Osteoblast (primary cell): ENCODE data around the gene PARD3B. TPM values are rescaled to one million over a fixed set of nuclear protein-coding genes. Genes with fewer than 3 reads are reported as not detected.

ENCODE experiments used
- DNase-seq: peaks from one replicate; pipeline ENCODE4 v3.0.0; 2011; ENCODE audit warnings: low spot score, mixed read lengths; ENCODE audit not compliant: insufficient read length; ENCODE audit errors: missing footprints
- H2AFZ ChIP-seq: 2 replicates; pipeline ENCODE4 v1.6.0; 2011; ENCODE audit warnings: mild to moderate bottlenecking, low read length
- H3K27ac ChIP-seq: 2 replicates; pipeline ENCODE4 v1.5.1; 2011; ENCODE audit warnings: mild to moderate bottlenecking, low read depth, low read length, moderate library complexity
- H3K27me3 ChIP-seq: 2 replicates; pipeline ENCODE4 v1.6.0; 2012; ENCODE audit warnings: mild to moderate bottlenecking, control low read depth, inconsistent platforms, low read length, moderate library complexity; ENCODE audit not compliant: insufficient read depth
- H3K36me3 ChIP-seq: 2 replicates; pipeline ENCODE4 v1.5.1; 2011; ENCODE audit warnings: mild to moderate bottlenecking, low read length, control low read depth, moderate library complexity; ENCODE audit not compliant: insufficient read depth
- H3K4me1 ChIP-seq: 2 replicates; pipeline ENCODE4 v1.5.1; 2011; ENCODE audit warnings: mild to moderate bottlenecking, low read length, control low read depth, moderate library complexity; ENCODE audit not compliant: insufficient read depth
- H3K4me2 ChIP-seq: 2 replicates; pipeline ENCODE4 v1.6.0; 2011; ENCODE audit warnings: mild to moderate bottlenecking, low read length; ENCODE audit not compliant: insufficient read depth
- H3K4me3 ChIP-seq: fragments of 200-600 bp; sonication (generic); 3 replicates; pipeline ENCODE4 v1.5.1; 2012; ENCODE audit warnings: mild to moderate bottlenecking, low read length, inconsistent platforms; ENCODE audit not compliant: insufficient read depth
- H3K79me2 ChIP-seq: 2 replicates; pipeline ENCODE4 v1.6.0; 2012; ENCODE audit warnings: mild to moderate bottlenecking, low read length, control low read depth, inconsistent platforms; ENCODE audit not compliant: insufficient read depth
- H3K9me3 ChIP-seq: 2 replicates; pipeline ENCODE4 v1.5.1; 2011; ENCODE audit warnings: low read depth, low read length, control low read depth
- H4K20me1 ChIP-seq: 2 replicates; pipeline ENCODE4 v1.6.0; 2012; ENCODE audit warnings: mild to moderate bottlenecking, low read length, control low read depth; ENCODE audit not compliant: insufficient read depth
- total RNA-seq: library from RNA; depleted of rRNA; stranded (reverse); fragments of >200 nt; gene quantifications from 2 replicates; pipeline ENCODE4 v1.2.3, GENCODE V29; 2012
- TF ChIP-seq, protein P1 (sequence below): IDR thresholded peaks from 2 replicates; pipeline ENCODE4 v1.5.1; 2011; ENCODE audit warnings: mild to moderate bottlenecking, low read depth, low read length, moderate library complexity; ENCODE audit errors: extremely low read depth

The PARD3B gene
- total RNA-seq, 1 donor = 22.4 TPM

DNA sequence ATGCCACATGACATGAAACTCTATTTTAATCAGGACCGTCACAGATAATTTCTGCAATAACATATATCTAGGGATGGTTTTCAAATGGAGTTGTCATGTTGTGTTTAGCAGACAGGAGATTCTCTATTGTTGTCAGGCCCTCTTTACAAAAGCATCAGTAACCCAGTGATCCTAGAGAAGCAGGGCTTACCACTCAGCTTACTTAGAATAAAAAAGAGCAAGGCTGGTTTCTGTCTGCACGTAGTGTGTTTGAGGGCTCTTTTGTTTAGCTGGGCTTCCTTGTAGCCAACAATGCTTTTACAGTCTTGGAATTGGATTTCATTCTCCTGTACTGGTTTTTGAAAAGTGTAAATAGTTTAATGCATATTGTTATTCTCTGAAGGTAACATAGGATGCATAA is 926.5 kb downstream of the PARD3B start:
- Histone ChIP-seq H3K4me1 (peaks cover 8% of the 10 kb centered on the region), H3K27ac (no peak overlapping the region), H3K4me2 (no peak overlapping the region), H4K20me1 (no peaks in the 10 kb centered on the region), H2AFZ (no peak overlapping the region), H3K9me3 (no peaks in the 10 kb centered on the region), H3K4me3 (no peak overlapping the region), H3K27me3 (no peaks in the 10 kb centered on the region), H3K79me2 (no peaks in the 10 kb centered on the region), H3K36me3 (no peaks in the 10 kb centered on the region)
- DNase-seq = no peak
- TF ChIP-seq, protein P1, sequence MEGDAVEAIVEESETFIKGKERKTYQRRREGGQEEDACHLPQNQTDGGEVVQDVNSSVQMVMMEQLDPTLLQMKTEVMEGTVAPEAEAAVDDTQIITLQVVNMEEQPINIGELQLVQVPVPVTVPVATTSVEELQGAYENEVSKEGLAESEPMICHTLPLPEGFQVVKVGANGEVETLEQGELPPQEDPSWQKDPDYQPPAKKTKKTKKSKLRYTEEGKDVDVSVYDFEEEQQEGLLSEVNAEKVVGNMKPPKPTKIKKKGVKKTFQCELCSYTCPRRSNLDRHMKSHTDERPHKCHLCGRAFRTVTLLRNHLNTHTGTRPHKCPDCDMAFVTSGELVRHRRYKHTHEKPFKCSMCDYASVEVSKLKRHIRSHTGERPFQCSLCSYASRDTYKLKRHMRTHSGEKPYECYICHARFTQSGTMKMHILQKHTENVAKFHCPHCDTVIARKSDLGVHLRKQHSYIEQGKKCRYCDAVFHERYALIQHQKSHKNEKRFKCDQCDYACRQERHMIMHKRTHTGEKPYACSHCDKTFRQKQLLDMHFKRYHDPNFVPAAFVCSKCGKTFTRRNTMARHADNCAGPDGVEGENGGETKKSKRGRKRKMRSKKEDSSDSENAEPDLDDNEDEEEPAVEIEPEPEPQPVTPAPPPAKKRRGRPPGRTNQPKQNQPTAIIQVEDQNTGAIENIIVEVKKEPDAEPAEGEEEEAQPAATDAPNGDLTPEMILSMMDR = no peak

DNA sequence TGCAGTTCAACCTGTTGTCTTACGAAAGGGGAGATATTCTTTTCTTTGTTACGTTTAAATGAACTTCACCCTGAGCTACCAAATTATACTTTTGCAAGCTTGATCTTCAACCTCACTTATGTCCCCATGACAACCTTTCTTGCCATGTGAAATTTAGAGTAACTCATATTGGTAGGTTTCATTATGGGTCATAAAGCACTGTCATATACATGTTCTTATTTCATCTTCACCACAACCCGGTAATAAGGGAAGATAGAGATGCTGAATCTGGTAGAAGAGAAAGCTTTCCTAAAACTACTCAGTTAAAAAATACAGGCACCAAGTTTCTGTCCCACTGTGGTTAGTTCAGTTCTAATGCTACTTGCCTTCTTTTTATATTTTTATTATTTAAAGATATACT is 928.5 kb downstream of the PARD3B start:
- Histone ChIP-seq H3K9me3 (no peaks in the 10 kb centered on the region), H3K27me3 (no peaks in the 10 kb centered on the region), H4K20me1 (no peaks in the 10 kb centered on the region), H3K4me1 (peaks cover 15% of the 10 kb centered on the region), H3K79me2 (no peaks in the 10 kb centered on the region), H3K4me2 (no peak overlapping the region), H3K27ac (no peak overlapping the region), H2AFZ (no peak overlapping the region), H3K36me3 (no peaks in the 10 kb centered on the region), H3K4me3 (no peak overlapping the region)
- DNase-seq = no peak
- TF ChIP-seq, protein P1 = no peak

DNA sequence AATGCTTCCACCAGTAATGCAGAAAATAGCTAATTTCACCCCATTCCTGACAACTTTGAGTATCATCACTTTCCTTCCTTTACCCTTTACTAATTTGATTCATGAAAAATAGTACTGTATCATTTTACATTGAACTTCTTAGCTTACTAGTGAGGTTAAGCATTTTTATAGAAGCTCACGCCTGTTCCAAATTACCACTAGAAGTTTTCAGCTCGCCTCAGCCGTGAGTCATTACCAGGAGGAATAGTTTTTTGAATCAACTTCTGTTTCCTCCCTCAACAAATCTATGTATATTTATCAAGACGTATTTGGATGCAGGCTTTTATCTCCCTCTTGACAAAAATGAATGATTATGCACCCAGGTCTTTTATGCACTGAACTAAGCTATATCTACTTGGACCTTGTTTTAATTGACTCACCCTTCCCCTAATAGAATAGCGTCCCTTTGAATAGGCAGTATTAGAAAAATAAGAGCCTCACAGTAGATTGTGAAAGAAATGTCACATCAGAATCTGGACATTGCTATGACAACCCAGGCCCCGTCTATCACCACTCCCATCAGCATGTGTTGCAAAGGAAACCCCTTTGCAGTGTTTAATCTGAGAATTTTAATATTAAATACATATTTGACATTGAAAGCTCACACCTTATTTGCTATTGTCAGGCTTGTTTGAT is 929.6 kb downstream of the PARD3B start:
- no peak overlapping the region for H2AFZ ChIP-seq
- peak overlapping the region; percentile 43 for H3K4me2 ChIP-seq
- H3K27me3 ChIP-seq = no peaks in the 10 kb centered on the region
- H3K27ac ChIP-seq = no peak overlapping the region
- no peak overlapping the region for H3K4me3 ChIP-seq
- peaks cover 15% of the 10 kb centered on the region for H3K4me1 ChIP-seq
- H3K36me3 ChIP-seq = no peaks in the 10 kb centered on the region
- H3K9me3 ChIP-seq = no peaks in the 10 kb centered on the region
- no peaks in the 10 kb centered on the region for H3K79me2 ChIP-seq
- H4K20me1 ChIP-seq = no peaks in the 10 kb centered on the region
- TF ChIP-seq, protein P1 = no peak
- DNase-seq = peak; percentile 74

DNA sequence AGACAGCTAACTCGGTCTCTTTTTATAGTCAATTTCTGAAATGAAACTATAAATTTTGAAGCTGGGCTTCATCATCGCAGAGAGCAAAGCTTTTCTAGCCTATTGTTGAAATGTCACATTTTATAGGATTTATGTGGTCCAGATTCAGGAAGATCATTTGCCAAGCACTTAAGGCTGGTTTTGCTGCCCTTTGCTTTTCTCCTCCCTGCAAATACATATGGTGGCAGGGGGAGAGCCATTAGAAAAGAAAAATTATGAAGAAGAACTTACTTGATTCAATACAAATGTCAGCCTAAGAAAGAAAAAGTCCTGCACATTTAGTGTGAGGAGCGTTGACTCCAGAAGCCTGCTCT is 930.1 kb downstream of the PARD3B start:
- Histone ChIP-seq H3K4me2 (no peak overlapping the region), H3K9me3 (no peaks in the 10 kb centered on the region), H2AFZ (no peak overlapping the region), H3K27ac (no peak overlapping the region), H3K4me1 (peaks cover 15% of the 10 kb centered on the region), H3K4me3 (no peak overlapping the region), H3K36me3 (no peaks in the 10 kb centered on the region), H3K27me3 (no peaks in the 10 kb centered on the region), H4K20me1 (no peaks in the 10 kb centered on the region), H3K79me2 (no peaks in the 10 kb centered on the region)
- TF ChIP-seq, protein P1 = no peak
- DNase-seq = no peak
